Adipose tissue (tissue), 3 donors: ENCODE data around the gene NT5E. TPM values are rescaled to one million over a fixed set of nuclear protein-coding genes. Genes with fewer than 3 reads are reported as not detected.
A peak's percentile ranks its signal among the peaks of the same experiment; 100 is the strongest.
"Not testable (repeated sequence)": the region's sequence is repeated elsewhere in the genome, so short reads cannot be mapped to it uniquely, and the experiment has no call there.

Experiments used
- H3K27ac ChIP-seq: one replicate; pipeline ENCODE4 v1.5.1; 2013; ENCODE audit warnings: low read depth, low read length
- WGBS, 3 donors: extraction: QIAGEN DNeasy Blood & Tissue Kit; methylation state at CpG; one replicate each; pipeline ENCODE4 v1.1.7; 2013; 5-methylcytosine and 5-hydroxymethylcytosine counted together
- polyA plus RNA-seq, 3 donors: library from polyadenylated mRNA; stranded (reverse); fragments of 200-250 nt; gene quantifications; one replicate each; pipeline ENCODE4 v1.2.3, GENCODE V29; 2013
- donor health status: healthy with polysubstance abuse.
- donor health status: Bipolar disorder and iron deficiency.
- donor health status: healthy.

NT5E gene
- polyA plus RNA-seq: 10 to 100 TPM in 2 of 3 donors, under 1 TPM in 1; 0.99 to 13.2 (median 11.0) TPM

DNA sequence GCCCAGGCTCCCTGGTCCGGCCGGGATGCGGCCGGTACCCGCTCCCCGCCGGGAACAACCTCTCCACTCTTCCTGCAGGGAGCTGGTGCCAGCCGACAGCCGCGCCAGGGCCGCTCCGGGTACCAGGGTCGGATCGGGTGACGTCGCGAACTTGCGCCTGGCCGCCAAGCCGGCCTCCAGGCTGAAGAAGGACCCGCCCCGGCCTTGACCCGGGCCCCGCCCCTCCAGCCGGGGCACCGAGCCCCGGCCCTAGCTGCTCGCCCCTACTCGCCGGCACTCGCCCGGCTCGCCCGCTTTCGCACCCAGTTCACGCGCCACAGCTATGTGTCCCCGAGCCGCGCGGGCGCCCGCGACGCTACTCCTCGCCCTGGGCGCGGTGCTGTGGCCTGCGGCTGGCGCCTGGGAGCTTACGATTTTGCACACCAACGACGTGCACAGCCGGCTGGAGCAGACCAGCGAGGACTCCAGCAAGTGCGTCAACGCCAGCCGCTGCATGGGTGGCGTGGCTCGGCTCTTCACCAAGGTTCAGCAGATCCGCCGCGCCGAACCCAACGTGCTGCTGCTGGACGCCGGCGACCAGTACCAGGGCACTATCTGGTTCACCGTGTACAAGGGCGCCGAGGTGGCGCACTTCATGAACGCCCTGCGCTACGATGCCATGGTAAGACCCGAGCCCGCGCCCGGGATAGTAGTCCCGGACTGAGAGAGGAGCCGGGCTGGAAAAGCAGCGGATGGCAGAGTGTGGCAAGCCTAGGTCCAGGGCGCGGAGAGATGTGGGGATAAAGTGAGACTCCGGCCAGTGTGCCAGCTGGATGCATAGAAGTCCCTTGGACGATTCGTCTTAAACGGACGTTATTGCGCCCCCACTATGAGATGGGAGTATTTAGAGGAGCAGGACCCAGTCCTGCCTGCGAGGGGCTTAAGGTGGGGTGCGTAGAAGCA lies at the start of gene NT5E:
Gene NT5E (plus strand): TSS at position 266 of the 942 bp plus-strand sequence. CDS start 57 bp downstream, at position 323.
- 1% methylated on average over 83 to 92 of the region's 92 CpGs for WGBS, 3 donors
- peak within 1 kb of the TSS; percentile 75 for H3K27ac ChIP-seq

DNA sequence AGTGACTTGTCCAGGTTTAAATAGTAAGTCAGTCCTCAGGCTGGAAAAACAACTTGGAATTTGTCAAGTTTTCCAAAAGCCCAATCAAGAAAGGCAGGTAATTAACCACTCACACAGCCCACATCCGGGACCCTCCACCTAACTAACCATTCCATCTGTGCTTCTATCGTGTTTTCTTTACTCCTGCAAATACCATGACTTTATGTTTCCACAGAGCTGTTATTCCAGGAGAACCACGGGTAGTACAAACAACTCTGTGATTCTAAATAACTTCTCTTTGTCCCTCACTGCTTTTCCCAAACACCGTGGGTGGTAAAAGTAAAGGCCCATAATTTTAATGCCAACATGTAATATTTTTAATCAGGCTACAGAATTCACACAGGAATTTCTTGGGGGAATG lies 49.6 kb upstream of the NT5E start:
- no peak overlapping the region for H3K27ac ChIP-seq
- 76 to 86% (median 77%) methylated on average over 4 of the region's 4 CpGs for WGBS, 3 donors

DNA sequence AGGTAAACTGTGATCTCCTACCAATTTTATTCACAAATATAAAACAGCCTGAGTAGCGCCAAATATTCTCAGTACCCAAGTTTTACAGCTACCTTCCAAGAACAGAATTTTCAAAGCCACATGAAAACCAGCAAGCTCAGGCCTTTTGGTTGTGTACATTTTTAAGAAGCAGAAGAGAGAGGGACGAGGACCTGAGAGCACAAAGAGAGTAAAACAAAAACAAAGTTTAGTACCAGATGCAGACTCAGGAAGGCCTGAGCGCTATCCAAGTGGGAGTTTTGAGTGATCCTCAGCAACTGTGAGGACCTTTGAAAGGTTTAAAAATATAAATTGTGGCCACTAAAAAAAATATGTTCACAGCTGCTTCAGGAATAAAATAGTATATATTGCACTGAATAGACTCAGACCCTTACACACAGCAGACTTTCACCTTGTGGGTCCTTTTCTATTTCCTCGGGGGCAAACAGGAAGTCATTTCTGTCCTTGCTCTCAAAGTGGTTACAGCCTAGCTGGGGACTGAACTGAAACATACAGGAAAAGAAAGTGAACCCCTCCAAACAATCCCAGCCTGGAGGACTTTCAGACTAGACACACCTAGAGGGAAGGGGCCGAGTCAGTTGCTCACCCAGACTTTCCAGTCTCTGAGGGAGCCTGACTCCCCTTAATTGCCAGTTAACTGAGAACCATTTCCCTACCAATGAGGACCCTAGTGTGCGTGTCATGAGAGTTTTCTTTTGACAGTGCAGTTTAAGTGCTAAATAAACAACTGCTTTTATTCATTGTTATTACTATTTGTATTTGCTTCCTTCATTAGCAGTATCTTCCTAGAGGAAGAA lies 48.5 kb upstream of the NT5E start:
- H3K27ac ChIP-seq: no peak overlapping the region
- 69 to 82% (median 73%) methylated on average over 6 of the region's 6 CpGs for WGBS, 3 donors

DNA sequence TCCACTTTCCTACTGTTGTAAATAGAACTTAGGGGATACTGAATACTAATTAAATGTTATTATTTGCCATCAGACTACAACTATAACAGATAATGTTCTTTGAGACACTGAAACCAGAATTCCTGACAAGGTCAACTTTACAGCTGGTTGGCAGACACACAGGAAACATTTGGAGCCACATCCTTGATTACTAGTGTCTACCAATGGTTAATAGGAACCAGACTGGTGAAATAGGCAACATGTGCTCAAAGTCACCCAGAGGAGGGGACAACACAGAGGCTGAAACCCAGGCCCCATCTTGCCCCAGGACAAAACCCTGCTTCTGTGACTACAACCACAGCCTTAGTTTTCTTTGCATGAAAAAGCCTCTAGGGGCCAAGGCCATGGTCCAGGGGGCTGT lies 47.8 kb upstream of the NT5E start:
- no peak overlapping the region for H3K27ac ChIP-seq

DNA sequence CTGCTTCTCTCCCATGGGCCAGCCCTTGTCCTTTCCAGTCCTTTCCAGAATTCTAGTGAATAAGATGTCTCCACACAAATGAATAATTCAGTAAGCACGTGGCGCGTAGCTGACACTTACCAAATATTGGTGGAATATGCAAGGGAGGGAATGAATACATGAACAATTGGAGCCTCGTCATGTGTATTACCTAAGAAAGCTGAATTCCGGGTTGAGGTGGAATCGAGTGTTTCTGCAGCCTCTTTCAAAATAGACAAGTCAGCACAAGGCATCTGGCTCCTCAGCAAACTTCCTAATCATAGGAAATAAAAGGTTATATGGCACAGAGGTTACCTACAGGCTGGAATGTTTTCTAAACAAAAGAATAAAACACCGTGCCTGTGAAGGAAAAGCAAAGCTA lies 47.0 kb upstream of the NT5E start:
- H3K27ac ChIP-seq: no peak overlapping the region
- WGBS, 3 donors: 72 to 83% (median 75%) methylated on average over 7 of the region's 7 CpGs

DNA sequence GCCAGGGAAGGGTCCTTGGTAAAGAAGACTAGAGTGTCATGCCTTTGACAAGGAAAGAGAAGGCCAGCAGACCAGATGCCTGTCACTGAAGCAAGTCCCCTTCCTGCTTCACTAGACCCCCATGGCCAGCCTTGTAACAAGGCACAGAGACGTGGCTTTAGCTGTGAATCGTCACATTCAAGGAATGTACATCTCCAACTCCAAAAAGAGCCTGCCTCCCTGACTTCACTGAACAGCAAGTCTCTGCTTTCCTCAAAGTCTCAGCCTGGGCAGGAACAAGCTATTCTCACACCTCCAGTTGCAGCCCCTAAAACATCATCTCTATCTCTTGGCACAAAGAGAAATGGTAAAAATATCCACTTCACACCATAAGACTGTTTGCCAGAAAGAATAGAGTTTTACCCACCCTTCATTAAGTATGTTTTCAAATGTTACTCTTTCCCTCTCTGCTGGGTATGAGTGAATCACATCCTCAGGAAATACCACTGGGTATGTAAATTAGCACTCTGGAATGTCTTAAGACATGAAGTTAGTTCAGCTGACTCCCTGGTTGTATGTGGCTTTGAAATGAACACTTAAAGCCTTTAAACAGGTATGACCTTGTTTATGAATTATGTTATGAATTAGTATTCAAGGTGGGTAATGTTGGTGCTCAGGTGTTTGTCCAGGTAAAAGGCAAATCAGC lies 46.4 kb upstream of the NT5E start:
- WGBS, 3 donors: 72 to 84% (median 73%) methylated on average over 2 of the region's 2 CpGs
- no peak overlapping the region for H3K27ac ChIP-seq

DNA sequence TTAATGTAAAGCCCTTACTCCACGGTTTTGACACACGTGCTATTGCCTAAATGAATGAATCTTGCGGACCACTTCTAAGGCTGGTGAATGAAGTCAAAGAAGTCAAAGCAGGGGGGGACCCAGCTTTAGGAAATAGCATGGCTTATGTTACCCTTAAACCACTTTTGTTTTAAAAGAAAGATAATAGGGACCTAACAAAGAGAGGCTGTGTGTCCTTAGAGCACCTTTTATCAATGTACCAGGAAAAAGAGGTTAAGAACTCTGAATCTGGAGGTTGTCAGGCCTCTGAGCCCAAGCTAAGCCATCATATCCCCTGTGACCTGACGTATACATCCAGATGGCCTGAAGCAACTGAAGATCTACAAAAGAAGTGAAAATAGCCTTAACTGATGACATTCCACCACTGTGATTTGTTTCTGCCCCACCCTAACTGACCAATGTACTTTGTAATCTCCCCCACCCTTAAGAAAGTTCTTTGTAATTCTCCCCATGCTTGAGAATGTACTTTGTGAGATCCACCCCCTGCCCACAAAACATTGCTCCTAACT lies 45.8 kb upstream of the NT5E start:
- WGBS, 3 donors: 77 to 88% (median 87%) methylated on average over 4 of the region's 4 CpGs

DNA sequence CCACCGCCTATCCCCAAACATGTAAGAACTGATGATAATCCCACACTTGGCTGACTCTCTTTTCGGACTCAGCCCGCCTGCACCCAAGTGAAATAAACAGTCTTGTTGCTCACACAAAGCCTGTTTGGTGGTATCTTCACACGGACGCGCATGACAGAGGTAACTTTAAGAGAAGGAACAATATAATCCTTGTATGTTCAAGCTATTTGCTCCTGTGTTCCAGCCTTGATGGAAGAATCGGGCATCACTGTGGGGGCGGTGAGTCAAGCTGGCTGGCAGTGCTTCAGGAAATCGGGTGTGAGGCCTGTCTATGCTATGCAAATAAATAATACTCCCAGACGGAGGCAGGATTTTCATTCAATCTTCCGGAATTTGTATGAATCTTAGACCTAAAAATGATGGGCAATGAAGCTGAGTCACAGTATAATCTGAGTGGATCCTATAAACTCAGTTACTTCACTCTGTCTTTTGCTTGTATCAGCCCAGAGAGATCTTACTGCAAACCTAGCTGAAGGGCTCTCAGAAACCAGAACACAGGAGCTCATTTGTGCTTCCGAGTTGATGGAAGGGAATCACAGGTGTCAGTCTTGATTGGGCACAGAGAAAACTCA lies 45.2 kb upstream of the NT5E start:
- H3K27ac ChIP-seq: no peak overlapping the region
- 46 to 74% (median 67%) methylated on average over 12 of the region's 12 CpGs for WGBS, 3 donors

More for the DNA sequence above, 45.8 kb upstream of the NT5E start:
- H3K27ac ChIP-seq: not testable (repeated sequence)

DNA sequence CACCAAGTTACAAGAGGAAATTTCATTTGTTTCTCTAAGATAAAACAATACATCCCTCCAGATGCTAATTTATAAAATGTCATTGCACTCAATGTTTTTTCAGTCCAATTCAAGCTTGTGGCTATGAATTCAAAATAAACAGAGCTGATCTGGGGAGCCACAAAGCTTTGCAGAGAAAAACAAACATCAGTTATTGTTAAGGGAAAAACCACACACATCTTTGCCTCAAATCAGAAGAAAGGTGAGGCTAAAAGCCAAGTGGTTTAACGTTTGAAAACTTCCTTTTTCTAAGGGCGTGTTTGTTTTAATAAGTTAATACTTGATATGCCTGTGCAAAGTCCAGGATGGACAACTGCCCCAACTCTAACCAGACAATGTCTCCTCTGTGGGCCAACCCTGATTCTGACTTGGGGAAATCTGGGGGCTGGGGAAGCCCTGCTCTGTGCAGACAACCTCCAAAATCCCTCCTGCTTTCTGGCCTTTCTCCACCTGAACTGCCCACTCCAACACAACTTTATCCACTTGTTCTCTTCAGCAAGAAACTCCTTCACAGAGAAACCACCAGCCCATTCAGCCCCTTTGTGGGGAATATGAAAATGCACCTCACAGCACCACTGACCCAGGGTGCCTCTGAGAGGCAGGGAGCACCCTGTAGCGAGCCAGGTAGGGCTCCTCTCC lies 44.6 kb upstream of the NT5E start:
- no peak overlapping the region for H3K27ac ChIP-seq
- WGBS, 3 donors: 37 to 47% (median 46%) methylated on average over 3 of the region's 3 CpGs

DNA sequence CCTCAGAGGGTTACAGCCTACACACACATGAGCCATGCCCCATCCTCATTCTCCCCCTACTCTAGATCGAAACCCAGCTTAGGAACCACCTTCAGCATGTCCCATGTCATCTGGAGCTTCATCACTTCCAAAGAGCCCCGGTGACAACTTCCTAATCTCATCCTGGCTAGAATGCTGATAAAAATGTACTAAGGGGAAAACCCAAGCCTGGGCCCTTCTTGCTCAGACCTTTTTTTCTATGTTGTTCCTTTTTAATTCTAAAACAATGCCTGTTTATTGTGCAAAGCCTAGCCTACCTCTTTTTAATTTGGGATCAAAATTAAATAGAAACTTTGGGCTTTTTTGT lies 44.1 kb upstream of the NT5E start:
- WGBS, 3 donors: 48 to 61% (median 54%) methylated on average over 2 of the region's 2 CpGs
- no peak overlapping the region for H3K27ac ChIP-seq

DNA sequence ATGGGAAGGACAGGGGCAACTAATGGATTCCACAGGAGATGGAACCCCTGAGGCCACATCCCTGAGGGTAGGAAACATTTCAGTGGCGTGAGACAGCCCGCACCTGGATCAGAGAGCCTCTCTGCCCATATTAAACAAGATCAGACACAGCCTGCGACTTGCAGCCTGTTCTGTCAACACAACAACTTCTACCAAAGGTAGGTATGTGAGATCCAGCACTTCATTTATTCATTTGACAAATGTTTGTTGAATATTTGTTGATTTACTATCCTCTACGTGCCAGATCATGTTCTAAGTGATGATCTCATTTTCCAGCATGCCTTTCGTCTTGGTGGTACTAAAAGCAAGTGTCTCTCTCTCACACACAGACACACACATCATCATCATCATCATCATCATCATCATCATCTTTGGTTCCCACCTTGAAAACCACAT lies 43.2 kb upstream of the NT5E start:
- H3K27ac ChIP-seq: no peak overlapping the region
- 77 to 86% (median 80%) methylated on average over 5 of the region's 5 CpGs for WGBS, 3 donors

DNA sequence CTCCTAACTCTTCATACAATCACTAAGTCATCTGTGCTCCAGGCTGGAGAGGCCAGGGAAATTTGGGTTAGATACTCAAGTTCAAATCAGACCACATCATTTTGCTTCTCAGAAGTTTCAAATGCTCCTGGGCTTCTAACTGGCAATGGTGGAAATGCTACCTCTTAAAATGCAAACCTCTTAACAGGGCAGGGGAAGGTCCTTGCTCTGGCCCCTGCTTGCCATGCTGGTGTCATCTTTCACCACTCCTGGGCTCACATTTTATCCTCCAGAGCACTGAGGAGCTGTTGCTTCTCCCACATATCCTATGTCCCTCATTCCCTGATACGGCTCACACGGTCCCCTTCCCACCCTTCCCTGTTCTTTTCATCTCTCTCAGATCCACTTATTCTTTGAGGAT lies 41.8 kb upstream of the NT5E start:
- 80 to 100% (median 87%) methylated on average over 2 of the region's 2 CpGs for WGBS, 3 donors
- no peak overlapping the region for H3K27ac ChIP-seq

DNA sequence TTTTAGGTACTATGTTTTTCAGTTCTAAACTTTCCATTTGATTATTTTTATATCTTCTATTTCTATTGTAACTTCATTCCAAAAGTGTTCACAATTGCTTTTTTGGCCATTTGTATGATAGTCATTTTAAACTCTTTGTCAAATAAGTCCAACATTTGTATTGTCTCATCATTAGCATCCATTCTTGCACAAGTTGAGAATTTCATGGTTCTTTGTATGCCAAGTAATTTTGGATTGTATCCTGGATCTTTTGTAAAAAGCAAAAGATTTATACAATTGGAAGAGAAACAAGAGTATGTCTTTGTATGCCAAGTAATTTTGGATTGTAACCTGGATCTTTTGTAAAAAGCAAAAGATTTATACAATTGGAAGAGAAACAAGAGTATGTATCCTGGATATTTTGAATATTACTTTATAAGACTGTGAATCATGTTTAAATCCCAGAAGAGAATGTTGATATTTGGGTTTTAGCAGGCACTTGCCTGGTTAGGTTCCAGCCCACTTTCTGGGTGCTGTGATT lies 36.9 kb upstream of the NT5E start:
- H3K27ac ChIP-seq: no peak overlapping the region

DNA sequence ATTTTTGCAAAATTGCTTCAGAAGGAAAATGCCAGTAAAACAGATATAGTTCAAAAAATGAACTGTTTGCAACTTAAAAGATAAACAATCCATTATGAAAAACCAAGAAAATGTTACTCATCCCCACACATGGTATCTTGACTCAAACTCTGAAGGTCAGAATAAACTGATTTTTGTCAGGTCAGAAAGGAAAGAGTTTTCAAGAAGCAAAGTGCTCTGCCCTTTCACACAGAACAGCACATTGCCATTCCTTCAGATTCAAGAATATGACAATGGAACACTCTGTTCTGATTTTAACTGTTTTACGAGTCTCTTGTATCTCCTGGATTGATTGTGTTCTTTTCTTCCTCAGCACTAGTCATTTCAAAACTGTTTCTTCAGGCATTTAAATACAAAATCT lies 33.8 kb upstream of the NT5E start:
- no peak overlapping the region for H3K27ac ChIP-seq
- 64 to 73% (median 66%) methylated on average over 1 of the region's 1 CpG for WGBS, 3 donors

DNA sequence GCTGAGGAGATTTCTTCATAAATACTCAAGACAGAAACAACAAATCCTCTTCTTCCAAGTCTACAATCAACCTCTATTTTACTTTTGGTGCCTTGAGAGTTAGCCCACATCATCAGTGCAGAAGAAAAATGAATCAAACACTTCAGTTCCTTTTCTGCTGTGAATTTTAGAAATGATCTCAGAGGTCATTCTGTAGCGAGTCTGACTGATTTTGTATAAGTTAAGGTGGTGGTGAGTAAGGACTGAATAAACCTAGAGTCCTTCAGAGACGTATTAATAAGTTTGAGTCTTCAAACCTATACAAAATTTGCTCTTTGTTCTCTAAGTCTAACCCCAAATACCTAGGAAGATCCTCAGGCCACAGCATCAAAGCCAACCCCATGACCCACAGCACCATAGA lies 33.1 kb upstream of the NT5E start:
- 64 to 99% (median 91%) methylated on average over 2 of the region's 2 CpGs for WGBS, 3 donors
- no peak overlapping the region for H3K27ac ChIP-seq

DNA sequence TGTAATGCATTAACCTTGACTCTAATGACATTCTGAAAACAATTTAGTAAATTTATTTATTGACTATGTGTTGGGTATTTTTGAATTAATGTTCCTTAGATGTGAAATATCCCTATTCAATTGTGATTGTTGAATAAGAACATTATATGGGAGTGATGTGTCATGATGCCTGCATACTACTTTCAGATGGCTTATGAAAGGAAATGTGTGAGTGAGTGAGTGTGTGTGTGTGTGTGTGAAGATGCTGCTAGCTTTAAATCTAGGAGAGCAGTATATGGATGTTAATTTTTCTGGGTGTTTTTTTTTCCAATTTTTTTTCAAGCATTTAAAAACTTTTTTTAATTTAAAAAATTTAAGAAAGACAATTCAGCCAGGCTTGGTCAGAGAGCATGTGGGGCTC lies 32.5 kb upstream of the NT5E start:
- H3K27ac ChIP-seq: no peak overlapping the region

DNA sequence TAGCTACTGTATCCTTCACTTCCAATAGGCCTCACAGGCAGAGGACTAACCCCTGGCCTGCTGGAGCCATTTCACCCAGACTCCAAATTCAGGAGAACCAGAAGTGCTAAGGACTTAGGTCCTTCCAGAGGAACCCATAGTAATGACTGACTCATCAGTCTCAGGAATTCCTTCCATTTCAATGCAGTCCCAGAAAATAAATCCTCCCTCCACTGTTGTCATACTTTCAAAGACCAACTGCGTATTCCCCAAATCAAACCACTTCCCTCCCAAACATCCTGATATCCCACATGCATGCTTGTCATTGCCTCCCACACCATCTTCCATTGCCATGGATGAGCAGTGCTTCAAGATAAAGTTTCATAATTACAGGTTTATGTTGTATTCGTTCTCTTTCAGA lies 31.8 kb upstream of the NT5E start:
- WGBS, 3 donors: 64 to 92% (median 71%) methylated on average over 2 of the region's 2 CpGs
- no peak overlapping the region for H3K27ac ChIP-seq
